ENCODE results near the gene THBS1.

THBS1 gene

GRCh38 chr15:39587096-39587721 lies 6.3 kb downstream of the THBS1 start:
- DNase-seq (ENCODE audit: low spot score in 2 of 2), result no peak
- H3K36me3 ChIP-seq (replicated peaks), result peaks cover 40% of the 10 kb centered on the region

DNA sequence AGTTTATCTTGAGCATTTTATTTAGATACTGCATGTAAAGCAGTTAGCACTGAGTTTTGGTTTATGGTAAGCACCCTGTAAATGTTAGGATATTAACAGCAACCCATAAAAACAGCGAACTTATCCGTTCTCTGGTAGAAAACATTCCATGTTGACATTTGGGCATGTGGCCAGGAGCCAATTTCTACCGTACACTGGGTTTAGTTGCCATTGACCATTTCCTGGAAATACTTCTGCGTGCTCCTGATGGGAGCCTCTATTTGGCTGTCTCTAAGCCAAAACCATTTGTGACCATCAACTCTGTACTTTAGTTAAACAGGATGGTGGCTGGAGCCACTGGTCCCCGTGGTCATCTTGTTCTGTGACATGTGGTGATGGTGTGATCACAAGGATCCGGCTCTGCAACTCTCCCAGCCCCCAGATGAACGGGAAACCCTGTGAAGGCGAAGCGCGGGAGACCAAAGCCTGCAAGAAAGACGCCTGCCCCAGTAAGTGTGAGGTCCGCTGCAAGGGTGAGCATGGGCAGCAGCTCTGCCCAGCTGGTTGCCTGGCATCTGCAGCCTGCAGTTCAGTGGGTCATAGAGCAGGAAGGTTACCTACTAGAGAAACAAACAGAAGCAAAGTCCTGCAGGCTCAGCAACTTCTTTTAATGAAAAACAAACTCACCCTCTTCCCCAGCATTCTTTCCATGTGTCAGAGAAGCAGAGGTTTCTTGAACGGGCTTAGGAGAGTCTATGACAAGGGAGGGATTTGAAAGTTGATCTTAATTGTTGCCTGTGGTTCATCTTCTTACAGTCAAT lies 7.1 kb downstream of the THBS1 start:
- Histone ChIP-seq H3K36me3 (replicated peaks) (peaks cover 43% of the 10 kb centered on the region), H3K9me3 (no peaks in the 10 kb centered on the region), H3K4me3 (no peak overlapping the region), H3K4me1 (no peaks in the 10 kb centered on the region), H3K27me3 (ENCODE audit: low read depth) (no peaks in the 10 kb centered on the region)
- no peak for DNase-seq (ENCODE audit: low spot score in 2 of 2)
- in situ Hi-C loops (cut with MboI; ENCODE audit: low sequenced_read_pairs), result loop anchor here (25.0 kb wide), 1 partner anchor 426 kb away; no protein-coding TSS in a partner anchor

More at GRCh38 chr15:39587096-39587721, 6.3 kb downstream of the THBS1 start:
- Histone ChIP-seq H3K4me3 (no peak overlapping the region), H3K4me1 (no peaks in the 10 kb centered on the region), H3K9me3 (no peaks in the 10 kb centered on the region), H3K27me3 (ENCODE audit: low read depth) (no peaks in the 10 kb centered on the region)
- in situ Hi-C loops (cut with MboI; ENCODE audit: low sequenced_read_pairs), result loop anchor here (25.0 kb wide), 1 partner anchor 425 kb away; no protein-coding TSS in a partner anchor

GRCh38 chr15:39588531-39589192 lies 7.8 kb downstream of the THBS1 start:
- Histone ChIP-seq H3K9me3 (no peaks in the 10 kb centered on the region), H3K4me3 (no peak overlapping the region), H3K4me1 (no peaks in the 10 kb centered on the region), H3K27me3 (ENCODE audit: low read depth) (no peaks in the 10 kb centered on the region), H3K36me3 (replicated peaks) (peaks cover 43% of the 10 kb centered on the region)
- no peak for DNase-seq (ENCODE audit: low spot score in 2 of 2)
- in situ Hi-C loops (cut with MboI; ENCODE audit: low sequenced_read_pairs), result loop anchor here (25.0 kb wide), 1 partner anchor 426 kb away; no protein-coding TSS in a partner anchor

GRCh38 chr15:39589193-39589814 lies 8.4 kb downstream of the THBS1 start:
- H3K9me3 ChIP-seq, result no peaks in the 10 kb centered on the region
- no peaks in the 10 kb centered on the region for H3K4me1 ChIP-seq
- DNase-seq (ENCODE audit: low spot score in 2 of 2), result no peak
- H3K27me3 ChIP-seq (ENCODE audit: low read depth), result no peaks in the 10 kb centered on the region
- peaks cover 46% of the 10 kb centered on the region for H3K36me3 ChIP-seq (replicated peaks)
- in situ Hi-C loops (cut with MboI; ENCODE audit: low sequenced_read_pairs), result loop anchor here (25.0 kb wide), 1 partner anchor 427 kb away; no protein-coding TSS in a partner anchor
- H3K4me3 ChIP-seq, result no peak overlapping the region

GRCh38 chr15:39589815-39590644 lies 9.2 kb downstream of the THBS1 start:
- Histone ChIP-seq H3K27me3 (ENCODE audit: low read depth) (no peaks in the 10 kb centered on the region), H3K9me3 (no peaks in the 10 kb centered on the region), H3K36me3 (replicated peaks) (peaks cover 52% of the 10 kb centered on the region), H3K4me3 (no peak overlapping the region), H3K4me1 (no peaks in the 10 kb centered on the region)
- no peak for DNase-seq (ENCODE audit: low spot score in 2 of 2)
- in situ Hi-C loops (cut with MboI; ENCODE audit: low sequenced_read_pairs), result loop anchor here (25.0 kb wide), 1 partner anchor 428 kb away; no protein-coding TSS in a partner anchor

- H3K36me3 ChIP-seq (replicated peaks), result peaks cover 44% of the 10 kb centered on the region
- in situ Hi-C loops (cut with MboI; ENCODE audit: low sequenced_read_pairs), result loop anchor here (25.0 kb wide), 1 partner anchor 429 kb away; no protein-coding TSS in a partner anchor
- DNase-seq (ENCODE audit: low spot score in 2 of 2), result no peak
- no peaks in the 10 kb centered on the region for H3K9me3 ChIP-seq
- H3K27me3 ChIP-seq (ENCODE audit: low read depth), result no peaks in the 10 kb centered on the region
- no peak overlapping the region for H3K4me3 ChIP-seq
- peaks cover 2% of the 10 kb centered on the region for H3K4me1 ChIP-seq
Measured at GRCh38 chr15:39591141-39591895, 10.4 kb downstream of the THBS1 start.

GRCh38 chr15:39591896-39592315 lies 11.0 kb downstream of the THBS1 start:
- Histone ChIP-seq H3K27me3 (ENCODE audit: low read depth) (no peaks in the 10 kb centered on the region), H3K4me3 (no peak overlapping the region), H3K9me3 (no peaks in the 10 kb centered on the region), H3K36me3 (replicated peaks) (peaks cover 40% of the 10 kb centered on the region), H3K4me1 (peaks cover 8% of the 10 kb centered on the region)
- DNase-seq (ENCODE audit: low spot score in 2 of 2), result no peak
- in situ Hi-C loops (cut with MboI; ENCODE audit: low sequenced_read_pairs), result loop anchor here (25.0 kb wide), 1 partner anchor 430 kb away; no protein-coding TSS in a partner anchor

DNA sequence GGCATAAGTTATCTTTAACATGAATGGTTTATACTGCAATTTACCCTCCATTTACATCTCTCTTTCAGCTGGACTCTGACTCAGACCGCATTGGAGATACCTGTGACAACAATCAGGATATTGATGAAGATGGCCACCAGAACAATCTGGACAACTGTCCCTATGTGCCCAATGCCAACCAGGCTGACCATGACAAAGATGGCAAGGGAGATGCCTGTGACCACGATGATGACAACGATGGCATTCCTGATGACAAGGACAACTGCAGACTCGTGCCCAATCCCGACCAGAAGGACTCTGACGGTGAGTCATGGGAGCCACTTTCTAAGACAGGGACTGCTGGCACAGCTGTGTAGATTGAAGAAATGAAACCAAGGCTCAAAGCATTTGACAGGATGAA lies 11.6 kb downstream of the THBS1 start:
- Histone ChIP-seq H3K4me3 (no peak overlapping the region), H3K27me3 (ENCODE audit: low read depth) (no peaks in the 10 kb centered on the region), H3K9me3 (no peaks in the 10 kb centered on the region), H3K36me3 (replicated peaks) (peaks cover 34% of the 10 kb centered on the region), H3K4me1 (peaks cover 8% of the 10 kb centered on the region)
- in situ Hi-C loops (cut with MboI; ENCODE audit: low sequenced_read_pairs), result loop anchor here (25.0 kb wide), 1 partner anchor 430 kb away; no protein-coding TSS in a partner anchor
- no peak for DNase-seq (ENCODE audit: low spot score in 2 of 2)

- Histone ChIP-seq H3K9me3 (no peaks in the 10 kb centered on the region), H3K4me3 (no peak overlapping the region), H3K27me3 (ENCODE audit: low read depth) (no peaks in the 10 kb centered on the region), H3K4me1 (peaks cover 9% of the 10 kb centered on the region), H3K36me3 (replicated peaks) (peaks cover 29% of the 10 kb centered on the region)
- DNase-seq (ENCODE audit: low spot score in 2 of 2), result no peak
- in situ Hi-C loops (cut with MboI; ENCODE audit: low sequenced_read_pairs), result loop anchor here (25.0 kb wide), 1 partner anchor 431 kb away; no protein-coding TSS in a partner anchor
Measured at GRCh38 chr15:39593071-39593655, 12.3 kb downstream of the THBS1 start.

GRCh38 chr15:39593656-39594445 lies 13.0 kb downstream of the THBS1 start:
- peaks cover 12% of the 10 kb centered on the region for H3K4me1 ChIP-seq
- in situ Hi-C loops (cut with MboI; ENCODE audit: low sequenced_read_pairs), result loop anchor here (25.0 kb wide), 1 partner anchor 432 kb away; no protein-coding TSS in a partner anchor
- H3K36me3 ChIP-seq (replicated peaks), result peaks cover 29% of the 10 kb centered on the region
- no peak for DNase-seq (ENCODE audit: low spot score in 2 of 2)
- no peak overlapping the region for H3K4me3 ChIP-seq
- no peaks in the 10 kb centered on the region for H3K27me3 ChIP-seq (ENCODE audit: low read depth)
- no peaks in the 10 kb centered on the region for H3K9me3 ChIP-seq
